GM12878 (cell line): ENCODE data around the gene FXN. TPM values are rescaled to one million over a fixed set of nuclear protein-coding genes. Genes with fewer than 3 reads are reported as not detected.

Experiments
- ATAC-seq: fragments of 200-7000 bp; cut with Tn5 transposase; 3 replicates; pipeline ENCODE4 v1.9.1; 2020; ENCODE audit warnings: mild to moderate bottlenecking, moderate library complexity
- BruUV-seq: library from RNA; stranded (reverse); fragments of 400-500 nt; replicated peaks from 2 replicates; lab custom pipeline; 2021; lab: Mats Ljungman, UMichigan
- CTCF ChIA-PET: fragments of 300-600 bp; sonication (Branson Sonifier 250); formaldehyde crosslinking; extraction: SDS; loops from one replicate; lab custom pipeline; 2021; ENCODE audit warnings: inconsistent platforms; lab: Yijun Ruan, JAX
- POLR2A ChIA-PET: fragments of 350-600 bp; formaldehyde crosslinking; extraction: SDS; loops from one replicate; lab custom pipeline; 2021; ENCODE audit warnings: inconsistent platforms; lab: Charles Lee
- RAD21 ChIA-PET: fragments of 300-600 bp; sonication (Branson Sonifier 250); formaldehyde crosslinking; loops from one replicate; lab custom pipeline; 2023; ENCODE audit warnings: antibody characterized with exemption; ENCODE audit not compliant: unreplicated experiment; lab: Charles Lee
- SMC1A ChIA-PET: fragments of 300-600 bp; sonication (Branson Sonifier 250); formaldehyde crosslinking; loops from one replicate; lab custom pipeline; 2023; ENCODE audit not compliant: unreplicated experiment, uncharacterized antibody; lab: Charles Lee
- DNase-seq: peaks from one replicate; pipeline ENCODE4 v3.0.0-alpha.2; 2011; ENCODE audit warnings: low read depth, low spot score
- FAIRE-seq: peaks from 3 replicates; lab custom pipeline; 2011; peaks lifted over from hg19 to GRCh38; lab: Jason Lieb, UNC
- H2AFZ ChIP-seq: 2 replicates; pipeline ENCODE4 v1.6.0; 2011; ENCODE audit warnings: low read depth, low read length, control low read depth; ENCODE audit not compliant: control insufficient read depth
- H3K27ac ChIP-seq: 2 replicates; pipeline ENCODE4 v1.5.1; 2011; ENCODE audit warnings: control low read depth; ENCODE audit not compliant: control insufficient read depth, insufficient read depth
- H3K27me3 ChIP-seq, 2 experiments: replicated peaks in 1 of 2; 2 replicates each; pipeline versions ENCODE4 v1.6.0 to v1.6.1; 2011; ENCODE audit warnings: low read length in 1 of 2; ENCODE audit not compliant: control insufficient read depth in 2 of 2, insufficient read depth in 2 of 2
- H3K36me3 ChIP-seq, 2 experiments: 2 replicates each; pipeline ENCODE4 v1.5.1; 2011; ENCODE audit warnings: low read length in 1 of 2; ENCODE audit not compliant: control insufficient read depth in 2 of 2, insufficient read depth in 2 of 2
- H3K4me1 ChIP-seq: 2 replicates; pipeline ENCODE4 v1.6.1; 2011; ENCODE audit warnings: mild to moderate bottlenecking, low read length, moderate library complexity, mixed read lengths; ENCODE audit not compliant: control insufficient read depth, insufficient read depth
- H3K4me2 ChIP-seq: 2 replicates; pipeline ENCODE4 v1.6.0; 2011; ENCODE audit warnings: control low read depth; ENCODE audit not compliant: control insufficient read depth, insufficient read depth
- H3K4me3 ChIP-seq: fragments of 200-600 bp; sonication (generic); 2 replicates; pipeline ENCODE4 v1.5.1; 2016
- H3K79me2 ChIP-seq: 2 replicates; pipeline ENCODE4 v1.6.0; 2011; ENCODE audit warnings: low read length; ENCODE audit not compliant: control insufficient read depth, insufficient read depth
- H3K9ac ChIP-seq: 2 replicates; pipeline ENCODE4 v1.8.0; 2011; ENCODE audit warnings: low read length, control low read depth, mixed read lengths; ENCODE audit not compliant: control insufficient read depth, insufficient read depth
- H3K9me3 ChIP-seq: replicated peaks from 3 replicates; pipeline ENCODE4 v1.5.1; 2011; ENCODE audit warnings: mild to moderate bottlenecking, low read length; ENCODE audit not compliant: control insufficient read depth, insufficient read depth
- H4K20me1 ChIP-seq: 2 replicates; pipeline ENCODE4 v1.6.0; 2011; ENCODE audit not compliant: control insufficient read depth, insufficient read depth
- BACH1 ChIP-seq: fragments of 450-650 bp; IDR thresholded peaks from 2 replicates; pipeline ENCODE4 v1.6.1; 2017; ENCODE audit warnings: mild to moderate bottlenecking, borderline replicate concordance
- BCLAF1 ChIP-seq: fragments of 450-650 bp; IDR thresholded peaks from 2 replicates; pipeline ENCODE4 v1.6.1; 2017; ENCODE audit warnings: antibody characterized with exemption, mild to moderate bottlenecking, moderate library complexity
- CBX5 ChIP-seq: sonication (generic); IDR thresholded peaks from 2 replicates; pipeline ENCODE4 v1.6.1; 2016; ENCODE audit warnings: low read depth, moderate library complexity, mild to moderate bottlenecking, inconsistent platforms
- KDM1A ChIP-seq: fragments of 200-600 bp; sonication (generic); IDR thresholded peaks from 2 replicates; pipeline ENCODE4 v1.6.1; 2016; ENCODE audit warnings: borderline replicate concordance
- MXI1 ChIP-seq: fragments of 150-350 bp; IDR thresholded peaks from 2 replicates; pipeline ENCODE4 v1.6.1; 2011; ENCODE audit warnings: low read depth, mild to moderate bottlenecking, inconsistent platforms, low read length, improper control_type of control experiment
- RAD51 ChIP-seq: fragments of 450-650 bp; IDR thresholded peaks from 2 replicates; pipeline ENCODE4 v1.6.1; 2016; ENCODE audit warnings: moderate library complexity, mild to moderate bottlenecking, inconsistent platforms
- SMARCA5 ChIP-seq: fragments of 450-650 bp; IDR thresholded peaks from 2 replicates; pipeline ENCODE4 v1.6.1; 2017; ENCODE audit warnings: mild to moderate bottlenecking
- SMC3 ChIP-seq: IDR thresholded peaks from 2 replicates; pipeline ENCODE4 v1.6.1; 2011; ENCODE audit warnings: low read length, improper control_type of control experiment, borderline replicate concordance
- SP1 ChIP-seq: IDR thresholded peaks from one replicate; pipeline ENCODE4 v1.6.1; 2011; ENCODE audit warnings: low read depth, low read length
- TAF1 ChIP-seq: IDR thresholded peaks from 2 replicates; pipeline ENCODE4 v1.6.1; 2011; ENCODE audit warnings: mild to moderate bottlenecking, low read depth, low read length, borderline replicate concordance
- ZNF217 ChIP-seq: fragments of 450-650 bp; IDR thresholded peaks from 2 replicates; pipeline ENCODE4 v1.6.1; 2017; ENCODE audit warnings: antibody characterized with exemption, mild to moderate bottlenecking
- ZNF592 ChIP-seq: fragments of 450-650 bp; IDR thresholded peaks from 2 replicates; pipeline ENCODE4 v1.6.1; 2017; ENCODE audit warnings: mild to moderate bottlenecking, moderate library complexity
- ZSCAN29 ChIP-seq: fragments of 450-650 bp; IDR thresholded peaks from 2 replicates; pipeline ENCODE4 v1.6.1; 2017; ENCODE audit warnings: mild to moderate bottlenecking, moderate library complexity
- WGBS: methylation state at CpG from one replicate; pipeline ENCODE4 v1.1.6; 2016; ENCODE audit warnings: low lambda C conversion rate; ENCODE audit not compliant: insufficient replicate concordance, insufficient coverage; ENCODE audit errors: missing lambda C conversion rate; 5-methylcytosine and 5-hydroxymethylcytosine counted together
- in situ Hi-C: fragments of 300-500 bp; cut with MboI; formaldehyde crosslinking; loops from 9 replicates; pipeline ENCODE4 v1.14.3; 2018; ENCODE audit warnings: mixed read lengths
- intact Hi-C: fragments of 100-400 bp; cut with micrococcal nuclease; formaldehyde crosslinking; loops from one replicate; pipeline ENCODE4 v1.14.2; 2022; ENCODE audit not compliant: unreplicated experiment
- polyA plus RNA-seq, 11 experiments: library from polyadenylated mRNA; depleted of rRNA in 4 of 11; unstranded in 6 of 11; stranded (reverse) in 5 of 11; fragments of >200 nt; fragmentation: Nextera tagmentation in 4 of 11; fragmentation: Illumina TruSeq in 1 of 11; extraction: Ambion mirVana in 4 of 11; extraction: Trizol in 1 of 11; gene quantifications; 1 replicate in 1 of 11; 2 replicates in 10 of 11; pipeline versions ENCODE4 v1.2.1 to v1.2.3, GENCODE V29; 2011 to 2016; ENCODE audit warnings: inconsistent platforms in 2 of 11, missing spikeins in 2 of 11, low read depth in 1 of 11
- total RNA-seq, 4 experiments: library from RNA; depleted of rRNA in 3 of 4; stranded (reverse); fragments of >200 nt in 3 of 4; fragmentation: Illumina TruSeq in 1 of 4; extraction: Trizol in 1 of 4; gene quantifications; 2 replicates each; pipeline versions ENCODE4 v1.2.1 to v1.2.3, GENCODE V29; 2013 to 2021
- TF ChIP-seq, protein P1 (sequence below): fragments of 150-350 bp; IDR thresholded peaks from 2 replicates; pipeline ENCODE4 v1.6.1; 2014; ENCODE audit warnings: mild to moderate bottlenecking, low read depth, low read length
- TF ChIP-seq, protein P2 (sequence below): IDR thresholded peaks from 2 replicates; pipeline ENCODE4 v1.6.1; 2012; ENCODE audit warnings: low read depth, low read length, improper control_type of control experiment

The FXN gene
- total and polyA plus RNA-seq, 10 of the 15 experiments (the other 5 are each of a cell fraction or from before 2014, with no cell fraction given): 7.3 to 78.0 (median 23.2) TPM

DNA sequence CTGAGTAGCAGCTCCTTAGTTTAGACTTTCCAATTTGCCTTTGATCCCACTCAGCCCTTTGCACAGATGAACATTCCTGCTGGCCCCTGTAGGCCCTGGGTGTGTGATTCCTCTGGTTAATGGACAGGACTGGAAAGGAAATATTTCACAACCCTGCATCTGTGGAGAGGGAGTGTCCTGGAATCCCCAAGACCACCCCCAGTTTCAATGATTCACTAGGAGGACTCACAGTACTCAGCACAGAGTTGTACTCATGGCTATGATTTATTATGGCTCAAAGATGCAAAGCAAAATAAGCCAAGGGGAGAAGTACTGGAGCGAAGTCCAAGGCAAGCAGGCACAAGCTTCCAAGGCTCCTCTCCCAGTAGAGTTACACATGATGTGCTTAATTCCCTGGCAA, 96.1 kb downstream of the FXN start (continued):
- no peak for TF ChIP-seq BCLAF1

- Histone ChIP-seq H3K9ac (no peak overlapping the region), H3K27ac (no peak overlapping the region), H3K79me2 (no peaks in the 10 kb centered on the region), H4K20me1 (no peaks in the 10 kb centered on the region), H2AFZ (no peak overlapping the region), H3K27me3 (no peaks in the 10 kb centered on the region; a peak in 2 of 4 replicates), H3K4me2 (no peak overlapping the region), H3K4me3 (no peak overlapping the region), H3K9me3 (no peaks in the 10 kb centered on the region), H3K36me3 (no peaks in the 10 kb centered on the region), H3K4me1 (no peaks in the 10 kb centered on the region)
- ATAC-seq: no peak
- no peak for DNase-seq
- ChIA-PET POLR2A (no interaction called here), CTCF (no interaction called here), SMC1A (interaction anchor here (0.7 kb wide), 1 partner anchor 742 kb away, joined by 3 read pairs; no protein-coding TSS in a partner anchor), RAD21 (no interaction called here)
- 57% methylated on average over 4 of the region's 4 CpGs for WGBS
- FAIRE-seq: no peak
- no TSS peak for BruUV-seq
- in situ Hi-C loops: no loop called here
- intact Hi-C loops: no loop called here
- TF ChIP-seq RAD51: no peak
- TF ChIP-seq SP1: no peak
- TF ChIP-seq ZNF217: no peak
- TF ChIP-seq, protein P1, sequence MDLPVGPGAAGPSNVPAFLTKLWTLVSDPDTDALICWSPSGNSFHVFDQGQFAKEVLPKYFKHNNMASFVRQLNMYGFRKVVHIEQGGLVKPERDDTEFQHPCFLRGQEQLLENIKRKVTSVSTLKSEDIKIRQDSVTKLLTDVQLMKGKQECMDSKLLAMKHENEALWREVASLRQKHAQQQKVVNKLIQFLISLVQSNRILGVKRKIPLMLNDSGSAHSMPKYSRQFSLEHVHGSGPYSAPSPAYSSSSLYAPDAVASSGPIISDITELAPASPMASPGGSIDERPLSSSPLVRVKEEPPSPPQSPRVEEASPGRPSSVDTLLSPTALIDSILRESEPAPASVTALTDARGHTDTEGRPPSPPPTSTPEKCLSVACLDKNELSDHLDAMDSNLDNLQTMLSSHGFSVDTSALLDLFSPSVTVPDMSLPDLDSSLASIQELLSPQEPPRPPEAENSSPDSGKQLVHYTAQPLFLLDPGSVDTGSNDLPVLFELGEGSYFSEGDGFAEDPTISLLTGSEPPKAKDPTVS: no peak
- no peak for TF ChIP-seq TAF1
- TF ChIP-seq ZSCAN29: no peak
- TF ChIP-seq SMARCA5: no peak
- TF ChIP-seq, protein P2, sequence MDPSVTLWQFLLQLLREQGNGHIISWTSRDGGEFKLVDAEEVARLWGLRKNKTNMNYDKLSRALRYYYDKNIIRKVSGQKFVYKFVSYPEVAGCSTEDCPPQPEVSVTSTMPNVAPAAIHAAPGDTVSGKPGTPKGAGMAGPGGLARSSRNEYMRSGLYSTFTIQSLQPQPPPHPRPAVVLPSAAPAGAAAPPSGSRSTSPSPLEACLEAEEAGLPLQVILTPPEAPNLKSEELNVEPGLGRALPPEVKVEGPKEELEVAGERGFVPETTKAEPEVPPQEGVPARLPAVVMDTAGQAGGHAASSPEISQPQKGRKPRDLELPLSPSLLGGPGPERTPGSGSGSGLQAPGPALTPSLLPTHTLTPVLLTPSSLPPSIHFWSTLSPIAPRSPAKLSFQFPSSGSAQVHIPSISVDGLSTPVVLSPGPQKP: no peak
- TF ChIP-seq CBX5: no peak
- no peak for TF ChIP-seq SMC3
- no peak for TF ChIP-seq ZNF592
- no peak for TF ChIP-seq MXI1
- no peak for TF ChIP-seq KDM1A
- TF ChIP-seq BACH1: no peak
Observed at GRCh38 chr9:69132361-69132760, 96.8 kb downstream of the FXN start.
